GM21723 (cell line): ENCODE results near the gene BUB3.
A peak's percentile ranks its signal among the peaks of the same experiment; 100 is the strongest.
"Not testable (repeated sequence)": the region's sequence is repeated elsewhere in the genome, so short reads cannot be mapped to it uniquely, and the experiment has no call there.

ENCODE experiments used
- ATAC-seq: cut with Tn5 transposase; IDR thresholded peaks from one replicate; pipeline ENCODE4 v1.9.1; 2021; ENCODE audit warnings: mild to moderate bottlenecking, moderate library complexity; ENCODE audit not compliant: unreplicated experiment

The BUB3 gene

DNA sequence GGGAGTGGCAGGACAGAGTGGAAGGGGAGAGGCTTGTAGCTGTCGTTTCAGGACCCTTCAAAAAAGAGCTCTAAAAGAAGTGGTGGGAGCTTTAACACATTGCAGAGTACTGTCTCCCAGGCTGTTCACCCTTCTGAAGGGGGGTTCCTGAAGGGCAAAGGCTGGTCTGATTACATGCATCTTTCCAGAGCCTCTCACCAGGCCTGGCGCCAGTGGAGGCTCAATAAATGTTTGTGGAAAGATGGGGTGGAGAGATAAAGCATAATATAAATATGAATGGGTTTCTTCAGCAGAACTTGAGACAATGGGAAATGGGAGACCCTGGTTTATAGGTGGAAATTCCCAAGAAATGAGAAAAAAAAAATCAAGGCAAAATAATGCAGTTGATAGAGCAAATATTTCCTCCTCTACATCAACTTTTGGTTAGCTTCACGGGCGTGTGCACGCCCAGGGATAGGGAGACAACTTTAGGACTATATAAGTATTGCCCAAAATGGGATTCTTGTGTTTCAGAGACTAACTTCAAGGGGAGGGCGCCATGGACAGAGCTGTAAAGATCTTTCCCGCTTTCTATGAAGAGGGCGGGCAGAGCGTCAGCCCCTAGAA lies 613 bp upstream of the BUB3 start:
- ATAC-seq = no peak

DNA sequence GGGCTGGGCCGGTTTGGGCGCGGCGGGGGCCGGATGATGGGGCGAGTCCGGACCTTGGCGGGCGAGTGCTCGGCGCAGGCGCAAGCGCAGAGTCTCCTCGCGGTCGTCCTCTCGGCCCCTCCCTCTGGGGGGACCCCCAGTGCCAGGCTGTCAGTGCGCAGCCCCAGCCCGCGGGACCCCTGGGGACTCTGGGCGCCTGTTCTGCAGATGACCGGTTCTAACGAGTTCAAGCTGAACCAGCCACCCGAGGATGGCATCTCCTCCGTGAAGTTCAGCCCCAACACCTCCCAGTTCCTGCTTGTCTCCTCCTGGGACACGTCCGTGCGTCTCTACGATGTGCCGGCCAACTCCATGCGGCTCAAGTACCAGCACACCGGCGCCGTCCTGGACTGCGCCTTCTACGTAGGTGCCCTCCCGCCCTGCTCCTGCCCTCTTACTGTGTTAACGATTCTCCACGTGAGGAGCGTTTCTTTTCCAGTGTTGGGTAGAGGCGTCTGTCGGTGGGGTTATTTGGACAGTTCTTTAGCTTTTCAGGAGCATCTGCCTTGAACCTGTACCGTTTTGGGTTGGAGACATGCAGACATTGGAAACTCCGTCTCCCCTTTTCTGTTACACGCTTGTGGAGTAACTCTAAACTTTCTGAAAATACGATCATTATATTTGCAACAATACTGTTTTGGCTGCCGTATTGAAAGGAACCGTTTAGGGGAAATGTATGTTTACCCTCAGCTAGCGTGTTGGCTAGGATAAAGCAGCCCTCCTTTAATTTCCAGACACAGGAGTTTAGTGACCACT lies 706 bp downstream of the BUB3 start:
- peak; percentile 65 for ATAC-seq

DNA sequence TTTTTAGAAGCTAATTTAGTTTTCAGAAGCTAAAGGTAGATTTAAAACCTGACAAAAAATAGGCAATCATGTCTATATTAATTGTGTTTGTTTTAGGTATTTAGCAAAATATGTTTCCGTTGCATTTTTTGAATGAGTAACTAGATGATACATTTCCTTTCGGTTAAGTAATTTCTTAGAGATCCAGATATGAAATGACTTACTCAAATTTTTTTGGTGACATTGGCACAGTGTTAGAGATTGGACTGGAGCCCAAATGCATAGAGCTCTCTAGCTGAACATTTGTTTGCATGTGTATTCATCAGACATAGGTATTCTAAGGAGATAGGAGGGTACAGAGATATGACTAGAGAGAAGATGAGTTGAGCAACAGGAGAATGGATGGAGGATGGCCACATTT lies 1.9 kb downstream of the BUB3 start:
- ATAC-seq = no peak

DNA sequence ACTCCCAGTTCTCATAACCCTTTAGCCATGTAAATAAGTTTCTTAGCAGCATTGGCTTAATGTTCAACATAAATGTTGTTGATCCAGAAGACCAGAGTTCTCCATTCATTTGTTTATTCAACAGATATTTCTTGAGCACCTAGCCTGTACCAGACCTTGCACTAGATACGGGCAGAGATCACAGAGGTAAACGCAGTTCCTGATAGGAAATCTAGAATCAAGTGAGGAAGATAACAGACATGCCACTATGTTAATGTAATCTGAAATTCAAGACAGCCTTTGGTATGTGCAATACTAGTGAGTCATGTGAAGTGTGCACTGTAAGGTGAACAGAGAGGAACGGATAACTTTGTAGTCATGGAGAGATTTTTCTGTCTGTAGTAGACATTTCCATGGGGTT lies 3.0 kb downstream of the BUB3 start:
- ATAC-seq = no peak

DNA sequence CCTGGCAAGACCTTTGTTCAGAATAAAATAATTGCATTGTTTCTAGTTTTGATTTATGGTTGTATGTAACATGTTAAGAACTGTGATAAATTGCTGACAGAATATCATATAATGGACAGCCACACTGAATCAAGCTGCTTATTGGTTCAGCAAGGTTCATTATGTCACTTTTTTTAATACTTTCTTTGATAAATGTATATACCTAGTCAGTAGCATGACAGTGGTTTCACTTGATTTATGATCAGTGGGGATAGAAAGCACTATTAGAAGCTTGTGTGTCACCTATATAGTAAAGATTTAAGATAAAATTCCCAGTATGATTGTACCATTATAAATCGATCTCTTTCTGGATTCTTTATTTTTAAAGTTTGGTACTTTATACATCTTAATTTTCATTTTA lies 4.5 kb downstream of the BUB3 start:
- ATAC-seq = no peak

DNA sequence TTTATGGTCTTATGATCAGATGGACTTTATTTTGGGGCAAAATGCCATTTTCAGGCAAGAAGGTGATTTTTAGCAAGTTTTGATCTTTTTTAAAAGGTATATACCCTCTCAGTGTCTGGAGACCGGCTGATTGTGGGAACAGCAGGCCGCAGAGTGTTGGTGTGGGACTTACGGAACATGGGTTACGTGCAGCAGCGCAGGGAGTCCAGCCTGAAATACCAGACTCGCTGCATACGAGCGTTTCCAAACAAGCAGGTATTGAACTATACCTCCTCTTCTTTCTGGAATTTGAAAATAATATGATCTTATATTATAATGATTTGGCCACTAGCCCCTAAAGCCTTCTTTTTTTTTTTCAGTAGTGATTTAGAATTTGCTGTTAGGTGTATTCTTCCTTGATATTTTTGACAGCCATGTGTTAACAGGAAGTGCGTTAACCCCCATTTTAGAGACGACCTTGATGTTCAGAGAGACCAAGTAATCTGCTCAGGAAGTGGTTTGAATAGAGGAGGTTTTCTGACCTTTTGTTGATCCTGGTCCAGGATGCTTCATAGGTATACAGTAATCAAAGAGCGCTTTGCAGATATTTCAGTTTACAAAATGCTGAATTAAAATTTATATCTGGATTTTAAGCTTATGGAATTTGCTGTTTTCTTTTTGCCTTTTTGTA lies 6.2 kb downstream of the BUB3 start:
- ATAC-seq = no peak

DNA sequence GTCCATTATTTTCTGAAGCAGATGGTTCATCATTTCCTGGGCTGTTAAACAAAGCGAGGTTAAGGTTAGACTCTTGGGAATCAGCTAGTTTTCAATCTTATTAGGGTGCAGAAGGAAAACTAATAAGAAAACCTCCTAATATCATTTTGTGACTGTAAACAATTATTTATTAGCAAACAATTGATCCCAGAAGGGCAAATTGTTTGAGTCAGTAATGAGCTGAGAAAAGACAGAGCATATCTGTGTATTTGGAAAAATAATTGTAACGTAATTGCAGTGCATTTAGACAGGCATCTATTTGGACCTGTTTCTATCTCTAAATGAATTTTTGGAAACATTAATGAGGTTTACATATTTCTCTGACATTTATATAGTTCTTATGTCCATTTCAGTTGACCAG lies 10.1 kb downstream of the BUB3 start:
- ATAC-seq = no peak

DNA sequence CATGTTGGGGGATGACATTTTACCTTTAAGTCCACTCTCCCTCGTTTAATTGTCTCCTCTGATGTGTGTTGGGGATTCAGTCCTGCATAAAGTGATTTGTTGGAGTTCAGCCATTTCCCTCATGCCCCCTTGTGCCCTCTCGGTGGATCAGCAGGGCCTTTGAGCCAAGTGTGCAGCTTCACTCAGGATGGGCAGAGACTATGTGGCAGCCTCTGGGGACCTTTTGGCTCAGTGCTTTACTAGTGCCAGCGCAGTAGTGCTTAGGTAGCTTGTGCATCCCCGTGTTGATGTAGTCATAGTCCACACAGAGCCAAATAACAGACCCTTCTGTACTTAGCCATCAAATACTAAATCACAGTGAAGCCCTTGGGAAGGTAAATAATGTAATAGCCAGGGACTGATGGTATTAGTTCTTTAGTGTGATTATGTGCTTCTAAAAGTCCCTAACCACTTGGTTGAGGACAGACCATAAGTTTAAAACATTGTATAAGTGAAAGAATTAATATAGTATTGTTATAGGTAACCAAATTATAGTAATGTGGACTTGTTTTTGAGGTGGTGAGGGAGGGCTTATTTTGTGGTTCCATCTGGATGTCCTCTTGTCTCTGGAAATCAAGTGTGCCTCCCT lies 11.4 kb downstream of the BUB3 start:
- ATAC-seq = no peak

DNA sequence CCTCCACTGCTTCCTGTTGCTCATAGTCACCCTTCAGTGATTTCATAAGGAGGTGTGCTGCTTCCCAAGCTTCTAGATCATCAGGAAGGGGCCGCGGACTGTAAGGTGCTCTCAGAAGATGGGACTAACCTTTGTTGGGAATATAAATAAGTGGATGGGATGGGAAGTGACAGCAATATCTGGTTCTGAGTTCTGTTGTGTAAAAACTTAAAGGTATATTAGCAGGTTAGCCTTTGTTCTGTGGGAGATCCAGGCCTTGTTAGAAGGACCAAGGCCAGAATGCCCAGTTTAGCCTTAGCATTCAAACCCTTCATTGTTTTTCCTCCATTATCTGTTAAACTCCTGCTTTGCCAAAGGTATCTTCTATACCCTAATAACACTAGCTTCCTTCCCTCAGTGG lies 12.4 kb downstream of the BUB3 start:
- ATAC-seq = no peak

DNA sequence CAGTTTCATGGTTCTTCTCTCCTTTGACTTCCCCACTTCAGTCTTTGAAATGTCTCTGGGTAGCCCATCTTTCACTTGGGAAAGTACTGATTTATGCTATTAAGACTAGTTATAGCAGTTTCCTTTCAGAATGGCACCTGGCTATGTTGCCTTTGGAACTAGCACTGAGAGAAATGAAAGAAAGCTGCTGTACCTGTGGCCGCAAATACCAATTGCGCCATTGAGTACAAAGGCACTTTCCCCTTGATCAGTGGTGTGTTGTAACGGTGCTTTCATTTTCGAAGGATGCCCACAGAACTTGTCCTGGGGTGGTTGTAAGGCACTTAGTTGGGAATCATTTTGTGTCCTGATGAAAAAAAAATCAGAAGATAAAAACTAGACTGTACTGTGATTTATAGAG lies 16.8 kb downstream of the BUB3 start:
- ATAC-seq = no peak

DNA sequence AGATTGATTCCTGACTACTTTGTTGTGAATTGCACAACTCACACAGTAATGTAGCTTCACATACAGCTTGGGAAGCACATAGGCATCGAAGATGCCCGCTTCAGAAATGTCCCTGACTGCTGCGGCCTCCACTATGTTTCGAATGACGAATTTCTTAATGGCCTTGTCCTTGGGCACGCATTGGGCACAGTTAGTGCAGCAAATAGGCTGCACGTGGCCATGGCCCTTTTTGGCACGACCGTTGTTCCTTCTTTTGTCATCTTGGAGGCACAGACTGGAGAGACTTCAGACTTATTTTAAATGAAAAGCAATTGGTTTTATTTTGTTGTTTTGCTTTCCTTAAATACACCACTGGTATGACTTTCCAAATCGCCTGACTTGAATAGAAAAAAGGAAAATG lies 17.4 kb downstream of the BUB3 start:
- ATAC-seq = not testable (repeated sequence)

DNA sequence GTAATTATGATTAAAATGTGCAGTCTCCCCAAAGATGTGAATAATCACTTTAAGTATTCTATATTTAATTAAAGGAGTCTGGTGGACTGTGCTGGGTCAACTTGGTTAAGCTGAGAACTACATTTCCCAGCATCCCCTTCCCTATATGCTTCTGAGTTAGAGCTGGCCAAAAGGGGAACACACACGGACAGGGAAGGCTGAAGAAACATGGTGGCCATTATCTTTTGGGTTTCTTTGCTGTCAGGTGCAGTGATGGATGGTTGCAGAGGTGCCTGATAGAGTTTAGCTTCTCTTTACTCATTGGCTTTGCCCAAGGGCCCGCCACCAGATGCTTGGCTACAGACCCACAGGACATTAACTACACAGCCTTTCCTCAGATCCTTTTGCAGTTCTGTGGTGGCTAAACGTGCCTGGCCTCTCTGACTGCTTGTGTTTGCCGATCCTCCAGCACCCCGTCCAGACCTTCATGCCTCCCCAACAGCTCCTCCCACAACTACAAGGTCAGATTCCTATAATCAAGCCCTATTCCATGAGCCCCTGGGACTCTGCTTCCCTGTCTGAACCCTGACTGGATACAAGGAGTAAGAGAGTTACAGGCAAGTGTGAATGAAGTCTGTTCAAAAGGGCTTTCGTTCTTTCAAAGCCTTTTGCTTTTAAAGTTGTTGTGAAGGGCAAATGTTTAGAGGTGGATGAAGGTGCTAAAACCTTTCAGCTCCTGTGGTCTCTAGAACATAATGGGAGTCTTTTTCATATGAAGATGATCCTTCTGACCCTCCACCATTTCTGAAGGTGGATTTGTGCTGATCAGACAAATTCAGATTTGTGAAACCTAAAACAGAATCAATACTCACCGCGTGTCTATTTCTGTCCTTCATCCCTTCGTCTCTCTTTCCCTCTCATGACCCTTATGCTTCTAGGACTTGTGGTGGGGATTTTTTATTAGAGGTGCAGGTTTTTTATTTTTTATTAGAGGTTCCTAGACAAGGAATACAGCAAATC lies 21.5 kb downstream of the BUB3 start:
- no peak for ATAC-seq

DNA sequence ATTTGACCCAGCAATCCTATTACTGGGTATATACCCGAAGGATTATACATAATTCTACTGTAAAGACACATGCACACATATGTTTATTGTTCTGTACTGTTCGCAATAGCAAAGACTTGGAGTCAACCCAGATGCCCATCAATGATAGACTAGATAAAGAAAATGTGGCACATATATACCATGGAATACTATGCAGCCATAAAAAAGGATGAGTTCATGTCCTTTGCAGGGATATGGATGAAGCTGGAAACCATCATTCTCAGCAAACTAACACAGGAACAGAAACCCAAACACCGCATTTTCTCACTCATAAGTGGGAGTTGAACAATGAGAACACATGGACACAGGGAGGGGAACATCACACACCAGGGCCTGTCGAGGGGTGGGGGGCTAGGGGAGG lies 24.2 kb downstream of the BUB3 start:
- ATAC-seq = not testable (repeated sequence)

DNA sequence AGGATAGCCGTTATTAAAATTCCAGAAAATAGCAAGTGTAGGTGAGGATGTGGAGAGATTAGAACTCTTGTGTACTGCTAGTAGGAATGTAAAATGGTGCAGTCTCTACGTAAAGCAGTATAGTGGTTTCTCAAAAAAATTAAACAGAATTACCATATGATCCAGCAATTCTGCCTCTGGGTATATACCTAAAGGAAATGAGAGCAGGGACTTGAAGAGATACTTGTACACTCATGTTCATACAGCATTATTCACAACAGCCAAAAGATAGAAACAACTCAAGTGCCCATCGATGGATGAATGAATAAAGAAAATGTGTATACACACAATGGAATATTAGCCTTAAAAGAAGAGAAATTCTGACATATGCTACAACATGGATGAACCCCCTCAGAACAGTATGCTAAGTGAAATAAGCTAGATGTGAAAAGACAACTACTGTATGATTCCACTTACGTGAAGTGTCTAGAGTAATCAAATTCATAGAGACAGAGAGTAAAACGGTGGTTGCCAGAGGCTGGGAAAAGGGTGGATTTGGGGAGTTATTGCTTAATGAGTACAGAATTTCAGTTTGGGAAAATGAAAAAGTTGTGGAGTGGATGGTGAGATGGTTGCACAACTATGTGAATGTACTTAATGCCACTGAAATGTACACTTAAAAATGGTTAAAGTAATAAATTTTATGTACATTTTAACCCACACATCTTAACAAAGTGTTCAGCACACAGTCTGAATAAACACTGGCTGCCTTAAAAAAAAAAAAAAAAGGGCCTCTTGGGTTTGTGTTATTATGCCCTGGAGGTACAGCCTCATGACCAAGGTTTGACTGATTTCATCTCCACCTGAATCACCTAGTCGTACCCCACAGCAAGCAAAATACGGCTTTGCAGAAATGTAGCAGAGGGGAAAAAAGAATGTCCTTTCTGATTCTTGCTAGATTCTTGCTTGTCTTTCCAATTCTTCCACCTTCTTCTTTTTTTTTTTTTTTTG lies 26.2 kb downstream of the BUB3 start:
- no peak for ATAC-seq

DNA sequence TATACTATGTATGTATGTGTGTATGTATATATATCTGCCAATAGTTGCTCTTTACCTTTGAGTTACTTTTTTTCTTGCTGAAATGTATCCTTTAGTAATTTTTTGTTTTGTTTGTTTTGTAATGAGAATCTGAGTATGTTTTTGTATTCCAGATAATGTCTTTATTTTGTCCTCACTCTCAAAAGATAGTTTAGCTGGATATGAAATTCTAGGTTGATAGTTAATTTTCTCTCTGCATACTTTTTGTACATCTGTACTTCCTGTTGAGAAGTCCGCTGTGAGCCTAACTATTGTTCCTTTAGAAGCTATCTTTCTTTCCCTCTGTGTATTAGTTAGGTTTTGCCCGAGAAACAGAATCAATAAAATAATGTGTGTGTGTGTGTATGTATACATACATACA lies 29.5 kb downstream of the BUB3 start:
- no peak for ATAC-seq

DNA sequence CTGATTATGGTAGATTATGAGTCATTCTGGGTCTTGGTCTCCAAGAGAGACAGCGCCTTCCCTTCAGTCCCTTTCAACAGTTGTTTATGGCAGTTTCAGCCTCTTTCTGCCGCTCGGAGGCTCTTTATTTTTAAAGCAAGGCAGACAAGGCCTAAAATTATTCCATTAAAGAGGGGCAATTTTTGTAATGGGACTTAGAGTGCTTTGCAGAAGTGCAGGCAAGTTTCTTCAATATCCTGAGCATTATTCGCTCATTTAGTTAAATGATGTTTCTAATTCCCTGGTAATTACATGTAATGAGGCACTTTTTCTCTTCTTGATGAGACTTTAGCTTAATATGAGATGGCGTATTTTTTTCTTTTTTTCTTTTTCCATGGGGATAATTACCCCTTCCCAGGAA lies 33.6 kb downstream of the BUB3 start:
- ATAC-seq = no peak

DNA sequence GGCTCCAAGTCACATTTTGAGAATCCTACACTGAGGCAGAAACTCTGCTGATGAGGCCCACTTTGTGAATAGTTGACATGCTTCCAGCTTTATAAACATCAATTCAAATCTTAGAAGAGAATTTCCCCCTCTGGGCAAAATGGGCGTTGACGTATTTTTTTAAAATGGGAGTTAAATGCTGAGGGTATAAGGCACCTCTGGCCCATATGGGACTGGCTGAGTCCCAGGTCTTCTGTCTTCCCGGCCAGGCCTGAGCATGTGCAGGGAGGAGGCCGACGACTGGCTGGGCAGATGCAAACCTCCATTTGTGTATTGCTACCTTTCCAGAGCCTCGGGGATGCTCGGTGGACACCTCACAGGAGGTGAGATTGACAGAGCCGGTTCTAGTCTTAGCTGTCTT lies 37.7 kb downstream of the BUB3 start:
- ATAC-seq = no peak

DNA sequence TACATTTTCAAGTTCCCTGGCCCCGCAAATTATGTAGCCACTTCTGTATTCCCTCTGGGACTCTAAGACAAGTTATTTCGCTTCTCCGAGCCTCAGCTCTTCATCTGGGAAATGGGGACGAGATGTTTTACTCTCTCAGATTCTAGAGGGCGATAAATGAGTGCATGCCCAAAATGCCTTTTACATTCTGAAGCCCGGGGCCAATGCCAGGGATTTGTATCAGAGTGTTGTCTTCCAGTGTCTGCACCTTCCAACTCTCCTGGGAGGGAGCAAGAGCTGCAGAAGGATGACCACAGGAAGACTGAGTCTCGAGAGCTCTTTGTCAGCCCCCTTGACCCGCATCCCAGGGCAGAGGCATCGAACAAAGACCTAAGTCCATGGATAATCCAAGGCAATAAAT lies 39.9 kb downstream of the BUB3 start:
- no peak for ATAC-seq

DNA sequence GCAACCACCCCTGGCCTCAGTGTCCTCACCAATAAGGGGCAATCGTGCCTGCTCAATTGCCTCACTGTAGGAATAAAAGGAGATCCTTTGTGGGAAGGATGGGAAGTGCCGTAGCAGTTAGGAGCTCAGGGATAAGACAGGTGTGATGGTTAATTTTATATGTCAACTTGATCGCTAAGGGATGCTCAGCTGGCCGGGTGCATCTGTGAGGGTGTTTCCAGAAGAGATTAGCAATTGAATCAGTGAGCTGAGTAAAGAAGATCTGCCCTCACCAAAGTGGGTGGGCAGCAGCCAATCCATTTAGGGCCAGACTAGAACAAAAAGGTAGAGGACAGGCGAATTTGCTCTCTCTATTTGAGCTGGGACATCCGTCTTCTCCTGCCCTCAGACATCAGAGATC lies 46.3 kb downstream of the BUB3 start:
- no peak for ATAC-seq
